ENCODE results near the gene ZFYVE28. TPM values are rescaled to one million over a fixed set of nuclear protein-coding genes. Genes with fewer than 3 reads are reported as not detected.

ZFYVE28 gene
- total and polyA plus RNA-seq, 10 of the 15 experiments (the other 5 are each of a cell fraction or from before 2014, with no cell fraction given) = 0.06 to 1.9 (median 0.22) TPM; not detected in 1

GRCh38 chr4:2303121-2303685 is 115.2 kb downstream of the ZFYVE28 start:
- ChIA-PET SMC1A (ENCODE audit: uncharacterized antibody, unreplicated experiment) (no interaction called here), CTCF (no interaction called here), POLR2A (interaction anchor here (0.6 kb wide), 1 partner anchor 196 kb away, joined by 4 read pairs; no protein-coding TSS in a partner anchor), RAD21 (ENCODE audit: unreplicated experiment) (no interaction called here)
- Histone ChIP-seq H3K79me2 (ENCODE audit: control insufficient read depth, insufficient read depth, low read length) (no peaks in the 10 kb centered on the region), H3K36me3 (ENCODE audit: control insufficient read depth in 2 of 2, insufficient read depth in 2 of 2, low read length in 1 of 2) (no peaks in the 10 kb centered on the region), H4K20me1 (ENCODE audit: control insufficient read depth, insufficient read depth) (no peaks in the 10 kb centered on the region), H3K4me1 (ENCODE audit: control insufficient read depth, insufficient read depth, low read length) (no peaks in the 10 kb centered on the region; the same call in 1 of the 2 replicates), H3K27ac (ENCODE audit: control insufficient read depth, insufficient read depth) (no peak overlapping the region), H3K4me2 (ENCODE audit: control insufficient read depth, insufficient read depth) (no peak overlapping the region), H3K27me3 (replicated peaks in 1 of 2; ENCODE audit: control insufficient read depth in 2 of 2, insufficient read depth in 2 of 2, low read length in 1 of 2) (no peaks in the 10 kb centered on the region), H3K4me3 (no peak overlapping the region), H3K9ac (ENCODE audit: control insufficient read depth, insufficient read depth, low read length) (no peak overlapping the region), H2AFZ (ENCODE audit: control insufficient read depth, low read depth, low read length) (no peak overlapping the region), H3K9me3 (replicated peaks; ENCODE audit: control insufficient read depth, insufficient read depth, low read length) (no peaks in the 10 kb centered on the region; the same call in 2 of the 3 replicates)
- in situ Hi-C loops (cut with MboI) = no loop called here
- FAIRE-seq (no peak), ATAC-seq (no peak), DNase-seq (ENCODE audit: low read depth, low spot score) (no peak)
- no TSS peak for BruUV-seq (replicated peaks)
- 47% methylated on average over 17 of the region's 19 CpGs for WGBS (ENCODE audit: insufficient coverage, insufficient replicate concordance, low lambda C conversion rate, missing lambda C conversion rate)
- intact Hi-C loops (cut with micrococcal nuclease; ENCODE audit: unreplicated experiment) = no loop called here
- TF ChIP-seq REST (IDR thresholded peaks at IDR 0.05; ENCODE audit: low read depth, low read length) (no peak), SREBF2 (IDR thresholded peaks at IDR 0.05; ENCODE audit: low read length) (no peak), CBX3 (IDR thresholded peaks at IDR 0.05; ENCODE audit: borderline replicate concordance, low read depth) (no peak), CUX1 (IDR thresholded peaks at IDR 0.05; ENCODE audit: insufficient replicate concordance, low read depth, low read length) (no peak), RB1 (IDR thresholded peaks at IDR 0.05; ENCODE audit: borderline replicate concordance) (no peak), SRF (IDR thresholded peaks at IDR 0.05; ENCODE audit: low read depth in 2 of 2, low read length in 2 of 2) (no peak), NR2C2 (IDR thresholded peaks at IDR 0.05; ENCODE audit: borderline replicate concordance, control insufficient read depth, insufficient read length, low read depth) (no peak), CBX5 (IDR thresholded peaks at IDR 0.05; ENCODE audit: low read depth) (no peak), E2F4 (IDR thresholded peaks at IDR 0.05; ENCODE audit: low read depth, low read length) (no peak), NKRF (conservative IDR thresholded peaks at IDR 0.05) (no peak), SIX5 (IDR thresholded peaks at IDR 0.05; ENCODE audit: low read depth, low read length, severe bottlenecking) (no peak)

Measured in GM12878 (cell line).